Fibroblast of lung (primary cell): Measurements from ENCODE around the gene DDX42. TPM values are rescaled to one million over a fixed set of nuclear protein-coding genes. Genes with fewer than 3 reads are reported as not detected.

Experiments used
- DNase-seq, 2 donors: peaks; one replicate each; pipeline versions ENCODE4 v3.0.0 to v3.0.0-alpha.2; 2010; ENCODE audit warnings: low read depth in 2 of 2
- H2AFZ ChIP-seq: 2 replicates; pipeline ENCODE4 v1.5.1; 2012; ENCODE audit warnings: low read length, control low read depth, inconsistent platforms
- H3K27ac ChIP-seq: 2 replicates; pipeline ENCODE4 v1.5.1; 2011; ENCODE audit warnings: low read length, control low read depth; ENCODE audit not compliant: insufficient read depth
- H3K27me3 ChIP-seq: 2 replicates; pipeline ENCODE4 v1.5.1; 2011; ENCODE audit warnings: mild to moderate bottlenecking, low read length; ENCODE audit not compliant: control insufficient read depth, insufficient read depth
- H3K36me3 ChIP-seq: 2 replicates; pipeline ENCODE4 v1.5.1; 2011; ENCODE audit warnings: low read length; ENCODE audit not compliant: control insufficient read depth, insufficient read depth
- H3K4me1 ChIP-seq: 2 replicates; pipeline ENCODE4 v1.5.1; 2011; ENCODE audit warnings: low read length; ENCODE audit not compliant: control insufficient read depth, insufficient read depth; ENCODE audit errors: extremely low read depth
- H3K4me2 ChIP-seq: 2 replicates; pipeline ENCODE4 v1.5.1; 2011; ENCODE audit warnings: low read length, control low read depth; ENCODE audit not compliant: insufficient read depth; ENCODE audit errors: extremely low read depth
- H3K4me3 ChIP-seq, 4 experiments: fragments of 200-600 bp in 1 of 4; sonication (generic) in 1 of 4; replicated peaks in 1 of 4; 2 replicates each; pipeline ENCODE4 v1.5.1; 2011 to 2016; ENCODE audit warnings: low read length in 4 of 4, low read depth in 3 of 4, mild to moderate bottlenecking in 3 of 4, control low read depth in 2 of 4, inconsistent platforms in 1 of 4, mixed read lengths in 1 of 4; ENCODE audit not compliant: insufficient read depth in 1 of 4; ENCODE audit errors: control extremely low read depth in 1 of 4
- H3K79me2 ChIP-seq: 2 replicates; pipeline ENCODE4 v1.5.1; 2012; ENCODE audit warnings: mild to moderate bottlenecking, low read length, inconsistent platforms; ENCODE audit not compliant: control insufficient read depth, insufficient read depth
- H3K9ac ChIP-seq: 2 replicates; pipeline ENCODE4 v1.5.1; 2011; ENCODE audit warnings: mild to moderate bottlenecking, low read length, control low read depth; ENCODE audit not compliant: insufficient read depth
- H3K9me3 ChIP-seq: 2 replicates; pipeline ENCODE4 v1.5.1; 2012; ENCODE audit warnings: low read depth, low read length; ENCODE audit not compliant: control insufficient read depth, insufficient read depth
- H4K20me1 ChIP-seq: 2 replicates; pipeline ENCODE4 v1.5.1; 2011; ENCODE audit warnings: low read length; ENCODE audit not compliant: control insufficient read depth, insufficient read depth; ENCODE audit errors: extremely low read depth
- EZH2 ChIP-seq: IDR thresholded peaks from 2 replicates; pipeline ENCODE4 v1.5.1; 2012; ENCODE audit warnings: low read length, control low read depth, mild to moderate bottlenecking; ENCODE audit errors: missing control alignments
- polyA plus RNA-seq, 2 donors: library from polyadenylated mRNA; depleted of rRNA in 1 of 2; stranded (reverse) in 1 of 2; unstranded in 1 of 2; fragments of >200 nt; gene quantifications; 2 replicates each; pipeline ENCODE4 v1.2.1, GENCODE V29; 2011 to 2012; ENCODE audit warnings: missing spikeins in 1 of 2
- total RNA-seq: library from RNA; depleted of rRNA; stranded (reverse); fragments of >200 nt; gene quantifications from 2 replicates; pipeline ENCODE4 v1.2.1, GENCODE V29; 2014
- TF ChIP-seq, protein P1 (sequence below), 2 donors: IDR thresholded peaks in 1 of 2; conservative IDR thresholded peaks in 1 of 2; 1 replicate in 1 of 2; 2 replicates in 1 of 2; pipeline ENCODE4 v1.5.1; 2011 to 2012; ENCODE audit warnings: low read length in 2 of 2, control low read depth in 1 of 2, inconsistent platforms in 1 of 2, low read depth in 1 of 2, mild to moderate bottlenecking in 1 of 2

The DDX42 gene
- total and polyA plus RNA-seq, 2 donors (not counting 1 experiment from before 2014, with no cell fraction given) = 61.8 to 81.5 TPM

DNA sequence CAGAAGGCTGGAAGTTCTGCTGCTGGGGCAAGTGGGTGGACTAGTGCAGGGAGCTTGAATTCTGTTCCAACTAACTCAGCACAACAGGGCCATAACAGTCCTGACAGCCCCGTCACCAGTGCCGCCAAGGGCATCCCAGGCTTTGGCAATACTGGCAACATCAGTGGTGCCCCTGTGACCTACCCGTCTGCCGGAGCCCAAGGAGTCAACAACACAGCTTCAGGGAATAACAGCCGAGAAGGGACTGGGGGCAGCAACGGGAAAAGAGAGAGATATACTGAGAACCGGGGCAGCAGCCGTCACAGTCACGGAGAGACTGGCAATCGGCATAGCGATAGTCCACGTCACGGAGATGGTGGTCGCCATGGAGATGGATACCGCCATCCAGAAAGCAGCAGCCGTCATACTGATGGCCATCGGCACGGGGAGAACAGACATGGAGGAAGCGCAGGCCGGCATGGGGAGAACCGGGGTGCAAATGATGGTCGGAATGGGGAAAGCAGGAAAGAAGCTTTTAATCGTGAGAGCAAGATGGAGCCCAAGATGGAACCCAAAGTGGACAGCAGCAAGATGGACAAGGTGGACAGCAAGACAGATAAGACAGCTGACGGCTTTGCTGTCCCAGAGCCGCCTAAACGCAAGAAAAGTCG is 43.9 kb downstream of the DDX42 start:
- H3K4me1 ChIP-seq = no peaks in the 10 kb centered on the region
- H3K4me3 ChIP-seq = no peak overlapping the region
- no peaks in the 10 kb centered on the region for H3K9me3 ChIP-seq
- H3K9ac ChIP-seq = no peak overlapping the region
- no peak overlapping the region for H3K27ac ChIP-seq
- DNase-seq = no peak
- no peak for TF ChIP-seq EZH2
- TF ChIP-seq, protein P1, sequence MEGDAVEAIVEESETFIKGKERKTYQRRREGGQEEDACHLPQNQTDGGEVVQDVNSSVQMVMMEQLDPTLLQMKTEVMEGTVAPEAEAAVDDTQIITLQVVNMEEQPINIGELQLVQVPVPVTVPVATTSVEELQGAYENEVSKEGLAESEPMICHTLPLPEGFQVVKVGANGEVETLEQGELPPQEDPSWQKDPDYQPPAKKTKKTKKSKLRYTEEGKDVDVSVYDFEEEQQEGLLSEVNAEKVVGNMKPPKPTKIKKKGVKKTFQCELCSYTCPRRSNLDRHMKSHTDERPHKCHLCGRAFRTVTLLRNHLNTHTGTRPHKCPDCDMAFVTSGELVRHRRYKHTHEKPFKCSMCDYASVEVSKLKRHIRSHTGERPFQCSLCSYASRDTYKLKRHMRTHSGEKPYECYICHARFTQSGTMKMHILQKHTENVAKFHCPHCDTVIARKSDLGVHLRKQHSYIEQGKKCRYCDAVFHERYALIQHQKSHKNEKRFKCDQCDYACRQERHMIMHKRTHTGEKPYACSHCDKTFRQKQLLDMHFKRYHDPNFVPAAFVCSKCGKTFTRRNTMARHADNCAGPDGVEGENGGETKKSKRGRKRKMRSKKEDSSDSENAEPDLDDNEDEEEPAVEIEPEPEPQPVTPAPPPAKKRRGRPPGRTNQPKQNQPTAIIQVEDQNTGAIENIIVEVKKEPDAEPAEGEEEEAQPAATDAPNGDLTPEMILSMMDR (conservative IDR thresholded peaks at IDR 0.05 in 1 of 2, IDR thresholded peaks at IDR 0.05 in 1 of 2; ENCODE audit: low read depth in 1 of 2, low read length in 2 of 2) = no peak
- H3K36me3 ChIP-seq = peaks cover 39% of the 10 kb centered on the region
- no peak overlapping the region for H3K4me2 ChIP-seq
- H2AFZ ChIP-seq = no peak overlapping the region
- no peaks in the 10 kb centered on the region for H3K27me3 ChIP-seq
- no peaks in the 10 kb centered on the region for H4K20me1 ChIP-seq
- peaks cover 4% of the 10 kb centered on the region for H3K79me2 ChIP-seq

GRCh38 chr17:63819131-63819530 is 45.2 kb downstream of the DDX42 start:
- H3K4me3 ChIP-seq = no peak overlapping the region
- no peak for DNase-seq
- H3K9me3 ChIP-seq = no peaks in the 10 kb centered on the region
- H3K27me3 ChIP-seq = no peaks in the 10 kb centered on the region
- TF ChIP-seq, protein P1 (conservative IDR thresholded peaks at IDR 0.05 in 1 of 2, IDR thresholded peaks at IDR 0.05 in 1 of 2; ENCODE audit: low read depth in 1 of 2, low read length in 2 of 2) = no peak
- TF ChIP-seq EZH2 = no peak
- H4K20me1 ChIP-seq = no peaks in the 10 kb centered on the region
- H3K27ac ChIP-seq = no peak overlapping the region
- no peak overlapping the region for H3K9ac ChIP-seq
- no peak overlapping the region for H2AFZ ChIP-seq
- H3K79me2 ChIP-seq = peaks cover 6% of the 10 kb centered on the region
- H3K4me2 ChIP-seq = no peak overlapping the region
- H3K4me1 ChIP-seq = no peaks in the 10 kb centered on the region
- H3K36me3 ChIP-seq = peaks cover 45% of the 10 kb centered on the region

DNA sequence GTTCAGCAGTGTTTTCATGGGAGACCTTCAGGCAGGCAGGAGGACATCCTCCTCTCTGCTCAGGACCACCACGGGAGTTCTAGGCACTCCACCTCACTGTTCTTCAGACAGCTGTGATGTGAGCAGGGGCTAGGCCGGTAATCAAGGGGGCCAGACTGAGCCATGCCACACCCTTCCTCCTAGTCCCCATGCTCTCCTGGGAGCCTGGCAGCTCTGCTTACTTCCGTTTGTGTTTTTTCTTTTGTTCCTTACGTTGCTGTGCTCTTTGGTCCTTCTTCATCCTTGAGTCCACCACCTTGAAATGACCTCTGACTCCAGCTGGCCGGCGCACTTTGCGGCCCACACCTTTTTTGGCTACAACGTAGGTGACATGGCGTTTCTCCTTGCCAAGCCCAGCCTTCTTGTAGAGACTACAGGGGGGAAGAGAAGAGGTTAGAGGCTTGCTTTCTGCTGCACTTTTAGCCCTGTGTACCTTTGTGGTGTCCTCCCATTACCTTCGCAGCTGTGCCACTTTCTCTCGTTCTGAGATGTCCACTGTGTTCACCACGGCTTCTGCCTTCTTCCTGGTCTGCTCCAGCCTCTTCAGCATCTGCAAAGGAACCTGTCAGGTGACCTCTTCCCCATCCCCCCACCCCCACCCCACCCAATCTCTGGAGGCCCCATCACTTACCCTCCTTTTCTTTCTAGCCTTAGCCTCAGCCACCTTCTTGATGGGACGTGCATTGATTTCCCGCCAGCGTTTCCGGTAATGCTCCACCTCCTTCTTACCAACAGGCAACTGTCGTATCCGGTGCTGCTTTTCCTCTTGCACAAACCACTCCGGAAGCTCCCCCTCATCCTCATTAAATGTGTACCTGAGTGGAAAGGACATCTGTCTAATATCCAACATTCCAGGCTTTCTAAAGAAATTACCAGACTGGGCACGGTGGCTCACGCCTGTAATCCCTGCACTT is 45.9 kb downstream of the DDX42 start:
- Histone ChIP-seq H3K27me3 (no peaks in the 10 kb centered on the region), H3K36me3 (peaks cover 51% of the 10 kb centered on the region), H3K27ac (no peak overlapping the region), H4K20me1 (no peaks in the 10 kb centered on the region), H3K4me3 (no peak overlapping the region), H3K9ac (no peak overlapping the region), H3K4me2 (no peak overlapping the region), H3K4me1 (no peaks in the 10 kb centered on the region), H3K79me2 (peaks cover 9% of the 10 kb centered on the region), H3K9me3 (no peaks in the 10 kb centered on the region), H2AFZ (no peak overlapping the region)
- TF ChIP-seq EZH2 = no peak
- TF ChIP-seq, protein P1 (conservative IDR thresholded peaks at IDR 0.05 in 1 of 2, IDR thresholded peaks at IDR 0.05 in 1 of 2; ENCODE audit: low read depth in 1 of 2, low read length in 2 of 2) = no peak
- no peak for DNase-seq
